ENCODE results near the gene MNAT1.

Gene MNAT1

DNA sequence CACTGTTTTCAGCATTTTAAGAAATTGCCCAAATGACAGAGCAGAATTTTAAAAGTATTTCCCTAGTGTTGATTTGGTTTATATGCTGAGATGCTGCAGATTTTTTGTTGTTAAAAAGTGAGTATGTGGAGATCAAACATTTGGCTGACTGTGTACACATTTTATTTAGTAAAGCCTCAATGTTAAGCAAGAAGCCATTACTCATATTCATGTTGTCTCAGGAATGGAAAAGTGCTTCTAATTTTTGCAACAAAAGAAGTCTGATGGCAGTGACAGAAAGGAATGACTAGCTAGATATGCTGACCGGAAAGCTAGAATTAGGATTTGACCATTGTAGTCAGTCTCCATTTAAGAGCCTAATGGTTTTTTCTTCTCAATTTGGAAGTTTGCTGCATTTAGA lies 269.0 kb downstream of the MNAT1 start:
- DNase-seq (ENCODE audit: low spot score) (no peak), ATAC-seq (ENCODE audit: low read depth) (no peak)
- H3K4me3 ChIP-seq (ENCODE audit: severe bottlenecking), result no peak overlapping the region
- no peaks in the 10 kb centered on the region for H3K36me3 ChIP-seq (ENCODE audit: low read depth)
- TF ChIP-seq, protein P1, sequence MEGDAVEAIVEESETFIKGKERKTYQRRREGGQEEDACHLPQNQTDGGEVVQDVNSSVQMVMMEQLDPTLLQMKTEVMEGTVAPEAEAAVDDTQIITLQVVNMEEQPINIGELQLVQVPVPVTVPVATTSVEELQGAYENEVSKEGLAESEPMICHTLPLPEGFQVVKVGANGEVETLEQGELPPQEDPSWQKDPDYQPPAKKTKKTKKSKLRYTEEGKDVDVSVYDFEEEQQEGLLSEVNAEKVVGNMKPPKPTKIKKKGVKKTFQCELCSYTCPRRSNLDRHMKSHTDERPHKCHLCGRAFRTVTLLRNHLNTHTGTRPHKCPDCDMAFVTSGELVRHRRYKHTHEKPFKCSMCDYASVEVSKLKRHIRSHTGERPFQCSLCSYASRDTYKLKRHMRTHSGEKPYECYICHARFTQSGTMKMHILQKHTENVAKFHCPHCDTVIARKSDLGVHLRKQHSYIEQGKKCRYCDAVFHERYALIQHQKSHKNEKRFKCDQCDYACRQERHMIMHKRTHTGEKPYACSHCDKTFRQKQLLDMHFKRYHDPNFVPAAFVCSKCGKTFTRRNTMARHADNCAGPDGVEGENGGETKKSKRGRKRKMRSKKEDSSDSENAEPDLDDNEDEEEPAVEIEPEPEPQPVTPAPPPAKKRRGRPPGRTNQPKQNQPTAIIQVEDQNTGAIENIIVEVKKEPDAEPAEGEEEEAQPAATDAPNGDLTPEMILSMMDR (IDR thresholded peaks at IDR 0.05; ENCODE audit: poor library complexity, severe bottlenecking), result no peak
- H3K27me3 ChIP-seq (ENCODE audit: insufficient read depth, poor library complexity, severe bottlenecking), result no peaks in the 10 kb centered on the region
- H3K4me1 ChIP-seq (ENCODE audit: insufficient read depth, poor library complexity, severe bottlenecking), result no peaks in the 10 kb centered on the region
- H3K27ac ChIP-seq (ENCODE audit: poor library complexity, severe bottlenecking), result no peak overlapping the region
- H3K9me3 ChIP-seq (ENCODE audit: severe bottlenecking), result no peaks in the 10 kb centered on the region

DNA sequence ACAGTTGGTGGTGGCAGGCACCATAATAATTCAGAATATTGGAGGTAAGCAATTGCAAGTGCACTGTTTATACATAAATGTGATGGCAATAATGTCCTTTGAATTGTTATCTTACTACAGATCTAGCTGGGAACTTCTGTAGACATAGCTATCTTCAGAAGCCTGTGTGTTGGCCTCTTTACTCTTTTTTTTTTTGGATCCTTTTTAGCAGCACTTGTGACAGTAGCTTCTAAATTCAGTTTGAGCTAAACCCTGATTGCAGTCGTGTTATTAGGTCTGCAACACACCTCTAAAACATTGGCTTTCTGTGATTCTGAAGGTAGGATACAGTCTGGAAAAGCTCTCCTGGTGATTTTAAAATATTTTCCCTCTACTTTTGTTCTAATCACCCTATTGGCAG lies 285.0 kb downstream of the MNAT1 start:
- Histone ChIP-seq H3K27ac (ENCODE audit: poor library complexity, severe bottlenecking) (no peak overlapping the region), H3K36me3 (ENCODE audit: low read depth) (no peaks in the 10 kb centered on the region; the same call in 1 of the 2 replicates), H3K9me3 (ENCODE audit: severe bottlenecking) (peaks cover 2% of the 10 kb centered on the region), H3K4me1 (ENCODE audit: insufficient read depth, poor library complexity, severe bottlenecking) (no peaks in the 10 kb centered on the region), H3K4me3 (ENCODE audit: severe bottlenecking) (no peak overlapping the region), H3K27me3 (ENCODE audit: insufficient read depth, poor library complexity, severe bottlenecking) (no peaks in the 10 kb centered on the region)
- no peak for ATAC-seq (ENCODE audit: low read depth)
- TF ChIP-seq, protein P1 (IDR thresholded peaks at IDR 0.05; ENCODE audit: poor library complexity, severe bottlenecking), result no peak
- DNase-seq (ENCODE audit: low spot score), result no peak

All from RWPE2 (cell line).